Esophagus muscularis mucosa (tissue), 4 donors: ENCODE data around the gene CACNB4. TPM values are rescaled to one million over a fixed set of nuclear protein-coding genes. Genes with fewer than 3 reads are reported as not detected.
"Not testable (repeated sequence)": the region's sequence is repeated elsewhere in the genome, so short reads cannot be mapped to it uniquely, and the experiment has no call there.

Experiments
- DNase-seq: peaks from one replicate; pipeline ENCODE4 v3.0.0-alpha.2; 2017; ENCODE audit errors: extremely low spot score
- H3K27ac ChIP-seq, 4 donors: fragments of 200-600 bp; sonication (generic); replicated peaks in 1 of 4; 1 replicate in 3 of 4; 2 replicates in 1 of 4; pipeline ENCODE4 v1.5.1; 2016 to 2019; ENCODE audit warnings: mild to moderate bottlenecking in 1 of 4
- H3K27me3 ChIP-seq, 4 donors: fragments of 200-600 bp; sonication (generic); one replicate each; pipeline versions ENCODE4 v1.5.1 to v1.6.0; 2016 to 2019
- H3K36me3 ChIP-seq, 4 donors: fragments of 200-600 bp; sonication (generic); one replicate each; pipeline ENCODE4 v1.5.1; 2016 to 2019
- H3K4me1 ChIP-seq, 4 donors: fragments of 200-600 bp; sonication (generic); one replicate each; pipeline ENCODE4 v1.5.1; 2016 to 2019
- H3K4me3 ChIP-seq, 4 donors: fragments of 200-600 bp; sonication (generic); 1 replicate in 2 of 4; 2 replicates in 2 of 4; pipeline ENCODE4 v1.5.1; 2016 to 2019; ENCODE audit warnings: mild to moderate bottlenecking in 4 of 4, moderate library complexity in 1 of 4
- H3K9me3 ChIP-seq, 4 donors: fragments of 200-600 bp; sonication (generic); 1 replicate in 3 of 4; 2 replicates in 1 of 4; pipeline ENCODE4 v1.5.1; 2016 to 2019
- CTCF ChIP-seq, 3 experiments: fragments of 200-600 bp in 2 of 3; fragments of 450-650 bp in 1 of 3; sonication (generic) in 2 of 3; IDR thresholded peaks; one replicate each; pipeline ENCODE4 v1.5.1; 2017 to 2019; ENCODE audit warnings: antibody characterized with exemption in 3 of 3, mild to moderate bottlenecking in 2 of 3, moderate library complexity in 1 of 3
- EP300 ChIP-seq: sonication (generic); formaldehyde crosslinking; IDR thresholded peaks from one replicate; pipeline ENCODE4 v1.6.1; 2017; ENCODE audit warnings: antibody characterized with exemption
- POLR2A ChIP-seq: fragments of 450-650 bp; IDR thresholded peaks from one replicate; pipeline ENCODE4 v1.6.1; 2017; ENCODE audit warnings: antibody characterized with exemption, moderate library complexity, mild to moderate bottlenecking, low read depth
- POLR2AphosphoS5 ChIP-seq, 2 donors: sonication (generic); formaldehyde crosslinking; IDR thresholded peaks; one replicate each; pipeline ENCODE4 v1.6.1; 2017; ENCODE audit warnings: antibody characterized with exemption in 2 of 2
- WGBS: methylation state at CpG from one replicate; pipeline ENCODE4 v1.1.5; 2018; 5-methylcytosine and 5-hydroxymethylcytosine counted together
- intact Hi-C: fragments of 100-400 bp; cut with DNase I; formaldehyde crosslinking; loops from one replicate; pipeline ENCODE4 v1.15.1; 2023
- total RNA-seq, 4 donors: library from RNA; depleted of rRNA; stranded (reverse); fragments of >200 nt; gene quantifications; one replicate each; pipeline versions ENCODE4 v1.1.0 to v1.2.1, GENCODE V29; 2016

The CACNB4 gene
- total RNA-seq, 4 donors from 2014 or later: 1.7 to 3.5 (median 2.3) TPM

- intact Hi-C loops: no loop called here
- DNase-seq: no peak
- Histone ChIP-seq H3K4me3 (no peak overlapping the region), H3K36me3 (peaks cover 0 to 54% (median 35%) of the 10 kb centered on the region in 4 donors), H3K9me3 (no peaks in the 10 kb centered on the region), H3K4me1 (no peaks in the 10 kb centered on the region), H3K27me3 (no peaks in the 10 kb centered on the region), H3K27ac (no peak overlapping the region)
- 84% methylated on average over 2 of the region's 2 CpGs for WGBS
- no peak for TF ChIP-seq POLR2A
These were observed 296.5 kb downstream of the CACNB4 start for GRCh38 chr2:151802315-151802714.

GRCh38 chr2:151799886-151800292 is 299.0 kb downstream of the CACNB4 start:
- H3K9me3 ChIP-seq: no peaks in the 10 kb centered on the region
- no peak for DNase-seq
- no peak overlapping the region for H3K4me3 ChIP-seq
- no peaks in the 10 kb centered on the region for H3K27me3 ChIP-seq
- no peak overlapping the region for H3K27ac ChIP-seq
- peaks cover 5 to 45% (median 17%) of the 10 kb centered on the region in 4 donors for H3K36me3 ChIP-seq
- WGBS: 96% methylated on average over 3 of the region's 3 CpGs
- intact Hi-C loops: no loop called here
- TF ChIP-seq CTCF (IDR thresholded peaks at IDR 0.05) (no peak), EP300 (no peak), POLR2A (no peak), POLR2AphosphoS5 (IDR thresholded peaks at IDR 0.05) (no peak)
- no peaks in the 10 kb centered on the region for H3K4me1 ChIP-seq

- TF ChIP-seq CTCF (IDR thresholded peaks at IDR 0.05) (no peak), POLR2AphosphoS5 (IDR thresholded peaks at IDR 0.05) (no peak), POLR2A (no peak), EP300 (no peak)
- DNase-seq: no peak
- Histone ChIP-seq H3K9me3 (no peaks in the 10 kb centered on the region), H3K27ac (no peak overlapping the region), H3K4me1 (no peaks in the 10 kb centered on the region), H3K4me3 (no peak overlapping the region), H3K27me3 (no peaks in the 10 kb centered on the region), H3K36me3 (peaks cover 5 to 24% (median 6%) of the 10 kb centered on the region in 4 donors)
- intact Hi-C loops: no loop called here
- WGBS: 89% methylated on average over 2 of the region's 2 CpGs
These were observed 302.1 kb downstream of the CACNB4 start for GRCh38 chr2:151796774-151797173.

- Histone ChIP-seq H3K36me3 (peaks cover 0 to 18% (median 5%) of the 10 kb centered on the region in 4 donors), H3K4me3 (no peak overlapping the region), H3K27me3 (no peaks in the 10 kb centered on the region), H3K4me1 (no peaks in the 10 kb centered on the region), H3K27ac (no peak overlapping the region), H3K9me3 (no peaks in the 10 kb centered on the region)
- DNase-seq: no peak
- intact Hi-C loops: no loop called here
- WGBS: 70% methylated on average over 4 of the region's 4 CpGs
- TF ChIP-seq POLR2A: no peak
- no peak for TF ChIP-seq CTCF (IDR thresholded peaks at IDR 0.05)
- no peak for TF ChIP-seq EP300
- no peak for TF ChIP-seq POLR2AphosphoS5 (IDR thresholded peaks at IDR 0.05)
These were observed 303.1 kb downstream of the CACNB4 start for GRCh38 chr2:151795646-151796240.

- H3K27ac ChIP-seq, H3K4me3 ChIP-seq, H3K4me1 ChIP-seq, DNase-seq, H3K27me3 ChIP-seq, intact Hi-C loops, H3K9me3 ChIP-seq: not testable (repeated sequence)
- peaks cover 2 to 15% (median 5%) of the 10 kb centered on the region in 4 donors for H3K36me3 ChIP-seq
- 92% methylated on average over 6 of the region's 6 CpGs for WGBS
These were observed 304.4 kb downstream of the CACNB4 start for GRCh38 chr2:151794422-151794821.

- WGBS: 99% methylated on average over 3 of the region's 3 CpGs
- TF ChIP-seq CTCF (IDR thresholded peaks at IDR 0.05) (no peak), EP300 (no peak), POLR2A (no peak), POLR2AphosphoS5 (IDR thresholded peaks at IDR 0.05) (no peak)
- intact Hi-C loops: no loop called here
These were observed 305.7 kb downstream of the CACNB4 start for GRCh38 chr2:151793123-151793522.

More at GRCh38 chr2:151793123-151793522, 305.7 kb downstream of the CACNB4 start:
- Histone ChIP-seq H3K27ac (no peak overlapping the region), H3K9me3 (no peaks in the 10 kb centered on the region), H3K4me1 (no peaks in the 10 kb centered on the region), H3K27me3 (no peaks in the 10 kb centered on the region), H3K36me3 (peaks cover 4 to 17% (median 5%) of the 10 kb centered on the region in 4 donors), H3K4me3 (no peak overlapping the region)
- no peak for DNase-seq
